Panc1 (cell line): ENCODE data around the gene MACROD2. TPM values are rescaled to one million over a fixed set of nuclear protein-coding genes. Genes with fewer than 3 reads are reported as not detected.

Experiments
- ATAC-seq: fragments of 200-7000 bp; cut with Tn5 transposase; 2 replicates; pipeline ENCODE4 v1.9.1; 2020; ENCODE audit warnings: mild to moderate bottlenecking, moderate library complexity
- BruUV-seq: library from RNA; stranded (reverse); fragments of 400-500 nt; replicated peaks from 2 replicates; lab custom pipeline; 2021; lab: Mats Ljungman, UMichigan
- CTCF ChIA-PET: fragments of 300-600 bp; sonication (Branson Sonifier 250); formaldehyde crosslinking; loops from one replicate; lab custom pipeline; 2022; ENCODE audit warnings: antibody characterized with exemption; lab: Charles Lee
- POLR2A ChIA-PET: fragments of 300-600 bp; sonication (Branson Sonifier 250); formaldehyde crosslinking; loops from one replicate; lab custom pipeline; 2022; ENCODE audit warnings: antibody characterized with exemption; lab: Charles Lee
- DNase-seq: peaks from one replicate; pipeline ENCODE4 v3.0.0-alpha.2; 2010; ENCODE audit warnings: low read depth, low spot score
- H3K27ac ChIP-seq: 2 replicates; pipeline ENCODE4 v1.5.1; 2011; ENCODE audit warnings: mild to moderate bottlenecking, low read length, inconsistent platforms
- H3K27me3 ChIP-seq: fragments of 200-500 bp; sonication (Bioruptor generic); 2 replicates; pipeline ENCODE4 v1.6.0; 2014; ENCODE audit warnings: low read length, inconsistent platforms; ENCODE audit not compliant: control insufficient read depth, insufficient read depth
- H3K36me3 ChIP-seq: fragments of 200-500 bp; sonication (Bioruptor generic); 2 replicates; pipeline ENCODE4 v1.5.1; 2014; ENCODE audit warnings: inconsistent platforms, mild to moderate bottlenecking, low read length, moderate library complexity; ENCODE audit not compliant: control insufficient read depth, insufficient read depth
- H3K4me1 ChIP-seq: 2 replicates; pipeline ENCODE4 v1.5.1; 2011; ENCODE audit warnings: inconsistent platforms, mild to moderate bottlenecking, low read length, moderate library complexity; ENCODE audit not compliant: control insufficient read depth, insufficient read depth
- H3K4me3 ChIP-seq, 2 experiments: 2 replicates each; pipeline ENCODE4 v1.5.1; 2011 to 2012; ENCODE audit warnings: low read depth in 2 of 2, low read length in 2 of 2, mild to moderate bottlenecking in 2 of 2, inconsistent platforms in 1 of 2, moderate library complexity in 1 of 2
- H3K9me3 ChIP-seq: fragments of 200-500 bp; sonication (Bioruptor generic); 2 replicates; pipeline ENCODE4 v1.5.1; 2014; ENCODE audit warnings: low read depth, mild to moderate bottlenecking, inconsistent platforms, low read length, moderate library complexity; ENCODE audit not compliant: control insufficient read depth, insufficient read depth
- POLR2AphosphoS5 ChIP-seq: IDR thresholded peaks from 2 replicates; pipeline ENCODE4 v1.6.1; 2012; ENCODE audit warnings: mild to moderate bottlenecking, low read depth, low read length, moderate library complexity
- REST ChIP-seq, 2 experiments: IDR thresholded peaks; 2 replicates each; pipeline ENCODE4 v1.6.1; 2011 to 2012; ENCODE audit warnings: low read depth in 2 of 2, control low read depth in 1 of 2, low read length in 1 of 2, mild to moderate bottlenecking in 1 of 2, moderate library complexity in 1 of 2; ENCODE audit not compliant: insufficient read depth in 1 of 2
- SIN3A ChIP-seq: IDR thresholded peaks from 2 replicates; pipeline ENCODE4 v1.6.1; 2012; ENCODE audit warnings: low read depth, mild to moderate bottlenecking, low read length, moderate library complexity, borderline replicate concordance; ENCODE audit not compliant: insufficient read depth
- TCF7L2 ChIP-seq: IDR thresholded peaks from 2 replicates; pipeline ENCODE4 v1.6.1; 2011; ENCODE audit warnings: mild to moderate bottlenecking, low read depth, low read length, inconsistent platforms
- in situ Hi-C: cut with HindIII; loops from 2 replicates; pipeline ENCODE4 v1.10.0; 2016; ENCODE audit warnings: low sequenced_read_pairs, low pct_unique_long_range_greater_than_20kb
- intact Hi-C: fragments of 100-400 bp; cut with micrococcal nuclease; formaldehyde crosslinking; loops from one replicate; pipeline ENCODE4 v1.10.0; 2022; ENCODE audit not compliant: unreplicated experiment
- total RNA-seq: library from RNA; stranded (reverse); gene quantifications from one replicate; pipeline ENCODE4 v1.2.1, GENCODE V29; 2021; ENCODE audit not compliant: unreplicated experiment
- TF ChIP-seq, protein P1 (sequence below): fragments of 450-650 bp; IDR thresholded peaks from 2 replicates; pipeline ENCODE4 v1.5.1; 2017; ENCODE audit warnings: mild to moderate bottlenecking

MACROD2 gene
- total RNA-seq, 1 experiment from 2014 or later: 1.2 TPM

GRCh38 chr20:14707026-14707680 is 711.8 kb downstream of the MACROD2 start:
- DNase-seq (no peak), ATAC-seq (no peak)
- in situ Hi-C loops (no loop called here), intact Hi-C loops (no loop called here)
- TF ChIP-seq POLR2AphosphoS5 (no peak), REST (IDR thresholded peaks at IDR 0.05; ENCODE audit: insufficient read depth in 1 of 2, low read depth in 2 of 2, low read length in 1 of 2) (no peak), TCF7L2 (no peak), SIN3A (no peak)
- TF ChIP-seq, protein P1, sequence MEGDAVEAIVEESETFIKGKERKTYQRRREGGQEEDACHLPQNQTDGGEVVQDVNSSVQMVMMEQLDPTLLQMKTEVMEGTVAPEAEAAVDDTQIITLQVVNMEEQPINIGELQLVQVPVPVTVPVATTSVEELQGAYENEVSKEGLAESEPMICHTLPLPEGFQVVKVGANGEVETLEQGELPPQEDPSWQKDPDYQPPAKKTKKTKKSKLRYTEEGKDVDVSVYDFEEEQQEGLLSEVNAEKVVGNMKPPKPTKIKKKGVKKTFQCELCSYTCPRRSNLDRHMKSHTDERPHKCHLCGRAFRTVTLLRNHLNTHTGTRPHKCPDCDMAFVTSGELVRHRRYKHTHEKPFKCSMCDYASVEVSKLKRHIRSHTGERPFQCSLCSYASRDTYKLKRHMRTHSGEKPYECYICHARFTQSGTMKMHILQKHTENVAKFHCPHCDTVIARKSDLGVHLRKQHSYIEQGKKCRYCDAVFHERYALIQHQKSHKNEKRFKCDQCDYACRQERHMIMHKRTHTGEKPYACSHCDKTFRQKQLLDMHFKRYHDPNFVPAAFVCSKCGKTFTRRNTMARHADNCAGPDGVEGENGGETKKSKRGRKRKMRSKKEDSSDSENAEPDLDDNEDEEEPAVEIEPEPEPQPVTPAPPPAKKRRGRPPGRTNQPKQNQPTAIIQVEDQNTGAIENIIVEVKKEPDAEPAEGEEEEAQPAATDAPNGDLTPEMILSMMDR: no peak
- no peaks in the 10 kb centered on the region for H3K27me3 ChIP-seq
- ChIA-PET CTCF (no interaction called here), POLR2A (no interaction called here)
- no peaks in the 10 kb centered on the region for H3K36me3 ChIP-seq
- no peaks in the 10 kb centered on the region for H3K4me1 ChIP-seq
- H3K4me3 ChIP-seq: no peak overlapping the region
- BruUV-seq: no TSS peak
- no peaks in the 10 kb centered on the region for H3K9me3 ChIP-seq
- H3K27ac ChIP-seq: no peak overlapping the region

- in situ Hi-C loops (no loop called here), intact Hi-C loops (no loop called here)
- Histone ChIP-seq H3K9me3 (no peaks in the 10 kb centered on the region), H3K27ac (no peak overlapping the region), H3K27me3 (no peaks in the 10 kb centered on the region), H3K36me3 (no peaks in the 10 kb centered on the region), H3K4me1 (no peaks in the 10 kb centered on the region), H3K4me3 (no peak overlapping the region)
- DNase-seq (no peak), ATAC-seq (no peak)
- POLR2A ChIA-PET: no interaction called here
- CTCF ChIA-PET: no interaction called here
- TF ChIP-seq TCF7L2 (no peak), SIN3A (no peak), POLR2AphosphoS5 (no peak), REST (IDR thresholded peaks at IDR 0.05; ENCODE audit: insufficient read depth in 1 of 2, low read depth in 2 of 2, low read length in 1 of 2) (no peak)
- TF ChIP-seq, protein P1: no peak
- no TSS peak for BruUV-seq
These were observed 712.7 kb downstream of the MACROD2 start for GRCh38 chr20:14707865-14708596.
